Osteocyte (in vitro differentiated cells): ENCODE measurements around the gene ELOVL5. TPM values are rescaled to one million over a fixed set of nuclear protein-coding genes. Genes with fewer than 3 reads are reported as not detected.

Source experiments
- DNase-seq: peaks from one replicate; pipeline ENCODE4 v3.0.0; 2021; ENCODE audit warnings: mixed read lengths; ENCODE audit not compliant: unreplicated experiment; ENCODE audit errors: extremely low spot score
- H3K27ac Mint-ChIP-seq: one replicate; pipeline ENCODE4 v1.8.0; 2021; ENCODE audit warnings: mild to moderate bottlenecking, mixed read lengths; ENCODE audit not compliant: unreplicated experiment
- H3K27me3 Mint-ChIP-seq: one replicate; pipeline ENCODE4 v1.8.0; 2021; ENCODE audit warnings: mixed read lengths; ENCODE audit not compliant: unreplicated experiment
- H3K36me3 Mint-ChIP-seq: one replicate; pipeline ENCODE4 v1.8.0; 2021; ENCODE audit warnings: mixed read lengths; ENCODE audit not compliant: unreplicated experiment
- H3K4me1 Mint-ChIP-seq: one replicate; pipeline ENCODE4 v1.8.0; 2021; ENCODE audit warnings: mixed read lengths; ENCODE audit not compliant: unreplicated experiment
- H3K4me3 Mint-ChIP-seq: one replicate; pipeline ENCODE4 v1.8.0; 2021; ENCODE audit warnings: mild to moderate bottlenecking, moderate library complexity, mixed read lengths; ENCODE audit not compliant: unreplicated experiment
- H3K9me3 Mint-ChIP-seq: one replicate; pipeline ENCODE4 v1.8.0; 2021; ENCODE audit warnings: mixed read lengths; ENCODE audit not compliant: unreplicated experiment
- CTCF ChIP-seq: fragments of 200-600 bp; sonication (generic); IDR thresholded peaks from 2 replicates; pipeline ENCODE4 v1.5.0; 2021; ENCODE audit warnings: antibody characterized with exemption, mild to moderate bottlenecking, moderate library complexity
- total RNA-seq: library from RNA; stranded (reverse); gene quantifications from 2 replicates; pipeline ENCODE4 v1.2.1, GENCODE V29; 2021

Gene ELOVL5
- total RNA-seq, 1 donor from 2014 or later: 89.4 TPM

GRCh38 chr6:53246924-53247323, 101.8 kb downstream of the ELOVL5 start:
- H3K4me1 Mint-ChIP-seq: peaks cover 46% of the 10 kb centered on the region
- H3K36me3 Mint-ChIP-seq: no peaks in the 10 kb centered on the region
- TF ChIP-seq CTCF: no peak
- no peak overlapping the region for H3K4me3 Mint-ChIP-seq
- no peaks in the 10 kb centered on the region for H3K27me3 Mint-ChIP-seq
- H3K27ac Mint-ChIP-seq: no peak overlapping the region
- DNase-seq: no peak
- H3K9me3 Mint-ChIP-seq: no peaks in the 10 kb centered on the region

GRCh38 chr6:53244958-53245357, 103.8 kb downstream of the ELOVL5 start:
- Mint-ChIP-seq H3K4me1 (peaks cover 28% of the 10 kb centered on the region), H3K9me3 (no peaks in the 10 kb centered on the region), H3K27ac (peak overlapping the region; percentile 6), H3K4me3 (no peak overlapping the region), H3K36me3 (no peaks in the 10 kb centered on the region), H3K27me3 (no peaks in the 10 kb centered on the region)
- no peak for DNase-seq
- no peak for TF ChIP-seq CTCF

GRCh38 chr6:53244399-53244931, 104.3 kb downstream of the ELOVL5 start:
- Mint-ChIP-seq H3K27ac (peak overlapping the region; percentile 6), H3K4me3 (no peak overlapping the region), H3K27me3 (no peaks in the 10 kb centered on the region), H3K36me3 (no peaks in the 10 kb centered on the region), H3K9me3 (no peaks in the 10 kb centered on the region), H3K4me1 (peaks cover 23% of the 10 kb centered on the region)
- no peak for DNase-seq
- no peak for TF ChIP-seq CTCF

GRCh38 chr6:53241938-53242337, 106.8 kb downstream of the ELOVL5 start:
- peaks cover 21% of the 10 kb centered on the region for H3K4me1 Mint-ChIP-seq
- H3K27me3 Mint-ChIP-seq: no peaks in the 10 kb centered on the region
- TF ChIP-seq CTCF: no peak
- no peaks in the 10 kb centered on the region for H3K36me3 Mint-ChIP-seq
- H3K4me3 Mint-ChIP-seq: no peak overlapping the region
- H3K27ac Mint-ChIP-seq: no peak overlapping the region
- no peaks in the 10 kb centered on the region for H3K9me3 Mint-ChIP-seq
- DNase-seq: no peak

GRCh38 chr6:53240761-53241160, 108.0 kb downstream of the ELOVL5 start:
- DNase-seq: no peak
- no peak for TF ChIP-seq CTCF
- Mint-ChIP-seq H3K27ac (no peak overlapping the region), H3K9me3 (no peaks in the 10 kb centered on the region), H3K36me3 (no peaks in the 10 kb centered on the region), H3K27me3 (no peaks in the 10 kb centered on the region), H3K4me1 (peaks cover 21% of the 10 kb centered on the region), H3K4me3 (no peak overlapping the region)
